Left lung (tissue), 10 donors: Measurements from ENCODE around the gene TBXT. TPM values are rescaled to one million over a fixed set of nuclear protein-coding genes. Genes with fewer than 3 reads are reported as not detected.
"Not testable (repeated sequence)": the region's sequence is repeated elsewhere in the genome, so short reads cannot be mapped to it uniquely, and the experiment has no call there.

Experiments
- ATAC-seq: fragments of 200-7000 bp; cut with Tn5 transposase; one replicate; pipeline ENCODE4 v1.9.1; 2020; ENCODE audit warnings: moderate library complexity
- DNase-seq, 4 donors: peaks; one replicate each; pipeline ENCODE4 v3.0.0-alpha.2; 2013 to 2020
- H3K27ac ChIP-seq, 2 donors: fragments of 200-600 bp; sonication (generic) in 1 of 2; one replicate each; pipeline versions ENCODE4 v1.5.0 to v1.8.0; 2020 to 2021
- H3K27me3 ChIP-seq, 2 donors: fragments of 200-600 bp; sonication (generic) in 1 of 2; one replicate each; pipeline versions ENCODE4 v1.5.0 to v1.8.0; 2020 to 2021
- H3K36me3 ChIP-seq, 2 donors: fragments of 200-600 bp; sonication (generic) in 1 of 2; one replicate each; pipeline versions ENCODE4 v1.5.0 to v1.8.0; 2020 to 2021
- H3K4me1 ChIP-seq, 2 donors: fragments of 200-600 bp; one replicate each; pipeline ENCODE4 v1.8.0; 2021
- H3K4me3 ChIP-seq, 2 donors: fragments of 200-600 bp; sonication (generic) in 1 of 2; one replicate each; pipeline versions ENCODE4 v1.5.0 to v1.8.0; 2020 to 2021; ENCODE audit warnings: mild to moderate bottlenecking in 1 of 2
- H3K9me3 ChIP-seq, 2 donors: fragments of 200-600 bp; sonication (generic) in 1 of 2; one replicate each; pipeline versions ENCODE4 v1.5.0 to v1.8.0; 2020 to 2021
- CTCF ChIP-seq, 2 donors: fragments of 200-600 bp; sonication (generic) in 1 of 2; IDR thresholded peaks; one replicate each; pipeline versions ENCODE4 v1.5.0 to v1.8.0; 2021; ENCODE audit warnings: antibody characterized with exemption in 2 of 2
- intact Hi-C, 2 donors: fragments of 100-400 bp; cut with DNase I; formaldehyde crosslinking; loops; one replicate each; pipeline versions ENCODE4 v1.11.2 to v1.14.2; 2022
- polyA plus RNA-seq, 6 donors: library from polyadenylated mRNA; unstranded; fragments of 120-200 nt; gene quantifications; one replicate each; pipeline ENCODE4 v1.2.1, GENCODE V29; 2013; ENCODE audit not compliant: insufficient read length in 6 of 6
- total RNA-seq, 2 donors: library from RNA; stranded (reverse); fragmentation: NEBNext Ultra II Directional; extraction: Animal tissue kit (Norgen Biotek cat#: 25700); gene quantifications; one replicate each; pipeline ENCODE4 v1.2.1, GENCODE V29; 2021
- donor health status: DM: no; HTN: yes; CAD: no.
- donor health status: DM: no; HTN: no; CAD: no.

The TBXT gene
- total and polyA plus RNA-seq, 8 donors: not detected

- no peak overlapping the region for H3K27ac ChIP-seq
- no peak for TF ChIP-seq CTCF (IDR thresholded peaks at IDR 0.05)
- H3K4me3 ChIP-seq: no peak overlapping the region
- H3K4me1 ChIP-seq: no peaks in the 10 kb centered on the region
- H3K36me3 ChIP-seq: no peaks in the 10 kb centered on the region
- intact Hi-C loops: no loop called here
- DNase-seq (no peak), ATAC-seq (no peak)
- peaks cover 0 to 12% of the 10 kb centered on the region in 2 donors for H3K27me3 ChIP-seq
- H3K9me3 ChIP-seq: peaks cover 0 to 24% of the 10 kb centered on the region in 2 donors
These were observed 15.0 kb downstream of the TBXT start for GRCh38 chr6:166152660-166153059.

GRCh38 chr6:166151798-166152197 is 15.9 kb downstream of the TBXT start:
- no peak for TF ChIP-seq CTCF (IDR thresholded peaks at IDR 0.05)
- Histone ChIP-seq H3K4me3 (no peak overlapping the region), H3K36me3 (no peaks in the 10 kb centered on the region), H3K9me3 (peaks cover 0 to 24% of the 10 kb centered on the region in 2 donors), H3K27ac (no peak overlapping the region), H3K27me3 (peaks cover 0 to 11% of the 10 kb centered on the region in 2 donors), H3K4me1 (no peaks in the 10 kb centered on the region)
- DNase-seq: no peak
- intact Hi-C loops: no loop called here
- no peak for ATAC-seq

- Histone ChIP-seq H3K36me3 (no peaks in the 10 kb centered on the region), H3K4me1 (no peaks in the 10 kb centered on the region), H3K27ac (no peak overlapping the region), H3K4me3 (no peak overlapping the region), H3K9me3 (peaks cover 0 to 18% of the 10 kb centered on the region in 2 donors), H3K27me3 (no peaks in the 10 kb centered on the region)
- no peak for ATAC-seq
- no peak for TF ChIP-seq CTCF (IDR thresholded peaks at IDR 0.05)
- intact Hi-C loops: no loop called here
- DNase-seq: no peak
These were observed 21.9 kb downstream of the TBXT start for GRCh38 chr6:166145751-166146150.

- Histone ChIP-seq H3K4me3 (no peak overlapping the region), H3K36me3 (no peaks in the 10 kb centered on the region), H3K27me3 (no peaks in the 10 kb centered on the region), H3K4me1 (no peaks in the 10 kb centered on the region), H3K9me3 (no peaks in the 10 kb centered on the region), H3K27ac (no peak overlapping the region)
- DNase-seq (no peak), ATAC-seq (no peak)
- intact Hi-C loops: no loop called here
- no peak for TF ChIP-seq CTCF (IDR thresholded peaks at IDR 0.05)
These were observed 24.6 kb downstream of the TBXT start for GRCh38 chr6:166143011-166143410.

GRCh38 chr6:166127624-166128472 is 39.8 kb downstream of the TBXT start:
- intact Hi-C loops: no loop called here
- Histone ChIP-seq H3K36me3 (no peaks in the 10 kb centered on the region), H3K4me3 (no peak overlapping the region), H3K4me1 (no peaks in the 10 kb centered on the region), H3K27me3 (peaks cover 0 to 9% of the 10 kb centered on the region in 2 donors), H3K27ac (no peak overlapping the region), H3K9me3 (peaks cover 0 to 4% of the 10 kb centered on the region in 2 donors)
- DNase-seq (no peak), ATAC-seq (no peak)
- no peak for TF ChIP-seq CTCF (IDR thresholded peaks at IDR 0.05)

- H3K27ac ChIP-seq, H3K9me3 ChIP-seq, H3K27me3 ChIP-seq, ATAC-seq, H3K4me3 ChIP-seq, intact Hi-C loops, H3K4me1 ChIP-seq, H3K36me3 ChIP-seq, DNase-seq: not testable (repeated sequence)
These were observed 44.5 kb downstream of the TBXT start for GRCh38 chr6:166123115-166123514.
